Inflammatory macrophage treated with lipopolysaccharide for 4 hours (primary cell): ENCODE data around the gene SCP2.

Experiments
- DNase-seq: peaks from one replicate; pipeline ENCODE4 v3.0.0-alpha.2; 2020

The SCP2 gene, protein sequence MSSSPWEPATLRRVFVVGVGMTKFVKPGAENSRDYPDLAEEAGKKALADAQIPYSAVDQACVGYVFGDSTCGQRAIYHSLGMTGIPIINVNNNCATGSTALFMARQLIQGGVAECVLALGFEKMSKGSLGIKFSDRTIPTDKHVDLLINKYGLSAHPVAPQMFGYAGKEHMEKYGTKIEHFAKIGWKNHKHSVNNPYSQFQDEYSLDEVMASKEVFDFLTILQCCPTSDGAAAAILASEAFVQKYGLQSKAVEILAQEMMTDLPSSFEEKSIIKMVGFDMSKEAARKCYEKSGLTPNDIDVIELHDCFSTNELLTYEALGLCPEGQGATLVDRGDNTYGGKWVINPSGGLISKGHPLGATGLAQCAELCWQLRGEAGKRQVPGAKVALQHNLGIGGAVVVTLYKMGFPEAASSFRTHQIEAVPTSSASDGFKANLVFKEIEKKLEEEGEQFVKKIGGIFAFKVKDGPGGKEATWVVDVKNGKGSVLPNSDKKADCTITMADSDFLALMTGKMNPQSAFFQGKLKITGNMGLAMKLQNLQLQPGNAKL

GRCh38 chr1:52927212-52928014 lies at the start of gene SCP2:
Gene SCP2 (plus strand): TSS chr1:52927276. CDS start chr1:52927397, 121 bp downstream.
- peak; percentile 67 for DNase-seq

GRCh38 chr1:52877554-52877953 lies 49.5 kb upstream of the SCP2 start:
- no peak for DNase-seq

GRCh38 chr1:52880206-52880605 lies 46.9 kb upstream of the SCP2 start:
- no peak for DNase-seq

DNA sequence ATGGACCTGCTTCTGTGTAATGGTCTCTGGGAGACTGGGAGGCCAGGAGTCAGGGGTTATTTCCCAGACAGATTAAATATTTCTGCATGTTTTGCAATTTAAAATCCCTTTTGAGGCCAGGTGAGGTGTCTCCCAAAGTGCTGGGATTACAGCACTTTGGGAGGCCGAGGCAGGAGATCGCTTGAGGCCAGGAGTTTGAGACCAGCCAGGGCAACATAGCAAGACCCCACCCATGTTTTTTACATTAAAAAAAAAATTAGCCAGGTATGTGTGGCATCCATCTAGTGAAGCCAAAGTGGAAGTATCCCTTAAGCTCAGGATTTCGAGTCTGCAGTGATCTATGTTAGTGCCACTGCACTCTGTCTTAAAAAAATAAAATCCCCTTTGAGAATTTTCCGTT lies 39.6 kb upstream of the SCP2 start:
- DNase-seq: no peak

DNA sequence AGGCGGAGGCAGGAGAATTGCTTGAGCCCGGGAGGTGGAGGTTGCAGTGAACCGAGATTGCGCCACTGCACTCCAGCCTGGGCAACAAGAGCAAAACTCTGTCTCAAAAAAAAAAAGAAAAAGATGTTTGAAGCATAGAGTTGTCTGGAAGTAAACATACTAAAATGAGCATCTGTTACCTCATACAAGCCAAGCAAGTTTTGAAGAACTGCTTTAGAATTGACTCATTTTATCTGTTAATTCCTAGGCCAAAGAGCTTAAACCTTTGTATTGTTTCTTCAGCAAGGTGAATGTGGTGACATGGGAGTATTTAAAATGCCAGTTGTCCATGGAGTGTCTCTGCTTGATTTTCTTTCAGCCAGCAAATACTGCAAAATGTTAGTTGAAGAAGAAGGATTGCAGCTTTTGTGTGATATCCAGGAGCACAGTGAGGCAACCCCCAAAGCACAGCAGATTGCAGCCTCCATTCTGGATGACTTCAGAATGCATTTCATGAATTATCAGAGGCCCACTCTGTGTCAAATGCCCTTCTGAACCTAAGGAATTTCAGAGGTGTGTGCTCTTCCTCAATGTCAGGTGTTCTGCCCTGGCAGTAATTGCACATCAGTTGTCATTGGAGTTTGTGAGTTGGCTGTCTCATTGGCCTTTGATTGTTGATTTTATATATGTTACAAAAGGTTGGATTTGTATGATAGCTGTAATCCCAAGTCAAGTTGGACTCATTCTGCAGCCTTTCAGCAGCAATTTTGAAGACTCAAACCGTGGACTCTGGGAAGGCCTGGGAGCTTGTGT lies 34.5 kb upstream of the SCP2 start:
- no peak for DNase-seq

- no peak for DNase-seq
These were observed 27.6 kb upstream of the SCP2 start for GRCh38 chr1:52899445-52899894.

DNA sequence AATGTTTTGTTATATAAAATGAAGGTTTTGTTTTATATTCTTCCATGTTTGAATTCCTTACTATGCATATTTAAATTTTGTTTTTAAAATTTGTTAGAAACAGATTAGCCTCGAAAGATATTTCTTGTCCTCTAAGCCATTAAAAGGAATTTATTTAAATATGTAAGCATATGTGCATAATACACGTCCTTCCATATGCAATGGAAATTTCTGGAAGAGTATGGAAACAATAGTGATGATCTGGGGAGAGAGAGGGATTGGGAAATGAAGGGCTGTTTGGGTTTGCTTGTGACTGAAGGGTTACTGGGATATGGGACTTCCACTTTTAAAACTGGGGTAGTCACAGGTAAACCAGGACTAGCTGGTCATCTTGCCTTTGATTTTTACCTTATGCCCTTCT lies 26.7 kb upstream of the SCP2 start:
- no peak for DNase-seq

DNA sequence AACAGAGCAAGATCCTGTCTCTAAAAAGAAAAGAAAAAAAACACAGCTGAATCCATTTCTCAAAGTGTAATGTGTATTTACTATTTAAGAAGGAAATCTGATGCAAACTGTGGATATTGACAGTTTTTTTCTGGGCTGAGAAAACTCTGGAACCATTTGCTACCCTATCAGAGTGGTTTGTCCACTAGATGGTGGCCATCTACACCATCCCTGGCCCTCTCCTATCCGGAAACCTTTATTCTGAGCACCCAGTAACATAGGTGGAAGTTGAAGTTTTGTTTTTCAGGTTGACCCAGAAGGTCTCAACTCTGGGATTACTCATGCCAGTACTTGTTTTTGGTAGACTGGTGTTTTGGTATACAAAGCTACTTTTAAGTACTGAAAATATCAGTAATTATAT lies 25.7 kb upstream of the SCP2 start:
- DNase-seq: no peak

DNA sequence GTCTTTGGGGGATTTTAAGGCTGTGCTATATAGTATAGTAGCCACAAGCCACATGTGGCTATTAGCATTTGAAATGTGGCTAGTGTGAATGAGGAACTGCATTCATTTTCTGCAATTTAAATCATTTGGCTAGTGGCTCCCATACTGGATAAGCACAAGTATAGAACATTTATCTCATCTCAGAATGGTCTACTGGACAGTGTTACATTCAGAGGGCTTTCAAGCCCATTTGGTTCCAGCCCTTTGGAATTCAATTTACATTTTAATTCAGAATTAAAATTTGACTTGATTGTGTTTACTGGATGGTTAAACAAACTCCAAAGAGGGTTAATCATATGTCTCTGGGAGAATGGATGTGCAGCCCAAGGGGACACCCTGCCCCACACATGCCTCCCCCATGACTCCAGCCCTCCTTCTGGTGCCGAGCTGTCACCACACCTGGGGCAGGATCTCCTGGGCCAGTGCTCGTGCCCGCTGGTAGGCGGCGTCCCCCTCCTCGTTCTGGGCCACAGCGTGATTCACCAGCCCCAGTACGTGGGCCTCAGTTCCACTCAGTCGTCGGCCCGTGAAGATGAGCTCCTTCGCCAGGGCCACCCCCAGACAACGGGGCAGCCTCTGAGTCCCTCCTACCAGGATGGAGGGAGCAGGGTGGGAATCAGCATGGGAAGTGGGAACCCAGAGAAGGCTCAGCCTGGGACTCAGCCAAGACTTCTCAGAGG lies 22.7 kb upstream of the SCP2 start:
- DNase-seq: no peak

DNA sequence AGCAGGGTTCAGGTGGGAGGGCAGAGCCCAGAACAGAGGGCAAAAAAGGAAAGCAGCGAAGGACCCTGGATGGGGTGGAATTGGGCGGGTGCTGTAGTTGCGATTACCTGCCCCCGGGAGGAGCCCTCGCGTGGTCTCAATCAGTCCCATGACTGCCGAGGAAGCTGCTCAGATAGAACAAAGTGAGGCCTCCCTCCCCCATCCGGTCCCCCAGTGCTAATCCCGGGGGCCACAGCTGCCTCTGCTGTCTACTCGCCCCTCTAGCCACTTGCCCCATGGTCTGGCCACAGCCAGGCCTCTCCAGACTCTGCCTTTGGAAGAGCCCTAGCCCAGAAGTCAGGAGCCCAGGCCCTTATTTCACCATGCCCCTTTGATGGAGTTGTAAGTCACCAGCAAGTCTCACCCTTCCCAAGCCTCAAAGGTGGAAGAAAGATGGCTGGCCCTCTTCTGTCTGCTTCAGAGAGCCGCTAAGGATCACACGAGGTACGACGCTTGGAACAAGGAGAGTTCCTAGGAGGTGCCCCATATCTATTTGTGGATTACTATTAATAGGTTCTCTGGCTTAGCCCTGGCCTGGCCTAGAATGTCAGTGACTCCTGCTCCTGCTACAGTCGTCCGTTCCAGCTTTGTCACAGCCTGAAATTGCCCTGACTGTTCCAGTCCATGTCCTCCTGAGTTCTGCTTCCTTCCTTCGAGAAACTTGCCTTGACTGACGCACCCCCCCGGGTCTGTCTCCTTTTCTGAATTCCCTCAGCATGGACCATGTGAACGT lies 22.0 kb upstream of the SCP2 start:
- DNase-seq: no peak

DNA sequence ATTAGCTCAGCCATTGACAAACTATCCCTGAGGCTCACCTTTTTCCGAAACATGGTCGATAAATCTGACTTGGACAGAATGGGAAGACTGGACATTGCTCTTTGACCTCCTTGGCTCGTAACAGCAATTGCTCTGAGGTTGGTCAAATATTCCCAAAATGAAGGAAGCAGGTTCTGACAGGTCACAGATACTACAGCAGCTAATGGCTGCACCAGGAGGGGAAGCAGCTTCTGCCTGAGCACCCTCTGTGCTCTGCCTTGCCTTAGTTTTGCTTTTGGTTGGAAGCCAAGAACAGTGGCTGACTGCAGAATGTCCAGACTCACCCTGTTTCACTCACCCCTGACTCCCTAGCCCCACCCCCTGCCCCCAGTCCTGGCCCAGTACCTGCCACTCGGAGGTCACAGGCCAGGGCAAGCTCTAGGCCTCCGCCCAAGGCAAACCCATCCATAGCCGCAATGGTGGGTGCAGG lies 20.9 kb upstream of the SCP2 start:
- DNase-seq: no peak

- no peak for DNase-seq
These were observed 19.8 kb upstream of the SCP2 start for GRCh38 chr1:52907068-52907811.

DNA sequence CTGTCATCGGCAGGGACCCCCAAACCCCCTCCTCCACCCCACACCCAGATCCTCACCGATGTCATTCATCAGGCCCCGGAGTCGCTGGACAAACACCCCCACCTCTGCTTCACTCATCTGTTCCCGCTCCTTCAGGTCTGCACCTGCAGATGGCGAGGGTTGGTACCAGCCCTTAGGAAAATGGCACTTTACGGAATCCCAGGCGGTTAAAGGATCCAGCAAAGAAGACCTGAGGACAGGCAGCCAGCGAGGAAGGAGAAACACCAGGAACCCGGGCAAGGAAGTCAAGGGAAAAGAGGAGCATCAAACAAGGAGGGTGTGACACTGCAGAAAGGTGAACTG lies 19.3 kb upstream of the SCP2 start:
- DNase-seq: no peak

GRCh38 chr1:52911541-52911940 lies 15.5 kb upstream of the SCP2 start:
- DNase-seq: no peak

- DNase-seq: no peak
These were observed 14.1 kb upstream of the SCP2 start for GRCh38 chr1:52913014-52913413.

- DNase-seq: no peak
These were observed 13.5 kb upstream of the SCP2 start for GRCh38 chr1:52913537-52913936.

DNA sequence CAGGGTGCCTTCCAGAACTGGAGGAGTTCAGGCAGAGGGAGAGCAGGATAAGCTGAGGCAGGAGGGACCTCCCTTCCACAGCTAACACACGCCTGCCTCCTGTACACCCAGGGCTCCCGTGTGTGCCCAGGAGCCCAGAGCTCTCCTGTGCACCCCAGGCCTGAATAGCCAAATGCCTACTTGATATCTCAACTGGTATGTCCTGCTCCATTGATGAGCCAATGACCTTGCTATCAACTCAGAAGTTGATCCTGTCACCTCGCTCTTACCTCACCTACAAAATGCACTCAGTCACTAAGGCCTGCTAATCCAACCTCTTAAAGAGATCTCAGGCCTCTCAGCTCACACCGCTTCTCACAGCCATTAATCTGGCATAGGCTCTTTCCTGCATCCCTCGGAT lies 12.6 kb upstream of the SCP2 start:
- DNase-seq: no peak

DNA sequence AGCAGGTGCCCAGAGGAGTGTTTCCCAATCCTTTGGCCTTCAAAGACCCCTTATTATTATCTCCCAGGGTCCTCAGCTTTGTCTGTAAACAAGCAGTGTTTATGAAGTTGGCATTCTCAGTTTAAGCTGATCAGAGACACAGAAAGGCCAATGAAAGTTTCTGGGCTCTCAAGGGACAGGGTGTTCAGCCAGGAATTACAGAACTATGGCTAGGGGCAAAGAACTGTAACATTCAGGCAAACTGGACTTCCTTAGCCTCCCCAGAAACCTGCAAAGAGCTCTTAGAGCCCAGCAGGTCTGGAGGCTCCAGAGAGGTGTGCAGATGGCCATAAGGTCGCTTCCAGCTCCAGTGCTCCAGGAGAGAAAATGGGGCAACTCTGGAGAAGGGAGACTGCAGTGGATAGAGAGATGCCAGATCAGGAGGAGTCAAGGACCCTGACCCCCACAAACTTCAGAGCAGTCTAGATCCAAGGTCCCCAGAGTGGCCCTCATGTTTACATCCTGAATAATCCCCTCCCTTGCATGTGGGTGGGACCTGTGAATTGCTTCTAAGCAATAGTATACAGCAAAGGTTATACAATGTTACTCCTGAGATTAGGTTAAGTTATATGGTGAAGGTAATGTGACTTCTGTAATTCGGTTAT lies 11.7 kb upstream of the SCP2 start:
- DNase-seq: no peak

GRCh38 chr1:52915855-52916220 lies 11.2 kb upstream of the SCP2 start:
- no peak for DNase-seq

DNA sequence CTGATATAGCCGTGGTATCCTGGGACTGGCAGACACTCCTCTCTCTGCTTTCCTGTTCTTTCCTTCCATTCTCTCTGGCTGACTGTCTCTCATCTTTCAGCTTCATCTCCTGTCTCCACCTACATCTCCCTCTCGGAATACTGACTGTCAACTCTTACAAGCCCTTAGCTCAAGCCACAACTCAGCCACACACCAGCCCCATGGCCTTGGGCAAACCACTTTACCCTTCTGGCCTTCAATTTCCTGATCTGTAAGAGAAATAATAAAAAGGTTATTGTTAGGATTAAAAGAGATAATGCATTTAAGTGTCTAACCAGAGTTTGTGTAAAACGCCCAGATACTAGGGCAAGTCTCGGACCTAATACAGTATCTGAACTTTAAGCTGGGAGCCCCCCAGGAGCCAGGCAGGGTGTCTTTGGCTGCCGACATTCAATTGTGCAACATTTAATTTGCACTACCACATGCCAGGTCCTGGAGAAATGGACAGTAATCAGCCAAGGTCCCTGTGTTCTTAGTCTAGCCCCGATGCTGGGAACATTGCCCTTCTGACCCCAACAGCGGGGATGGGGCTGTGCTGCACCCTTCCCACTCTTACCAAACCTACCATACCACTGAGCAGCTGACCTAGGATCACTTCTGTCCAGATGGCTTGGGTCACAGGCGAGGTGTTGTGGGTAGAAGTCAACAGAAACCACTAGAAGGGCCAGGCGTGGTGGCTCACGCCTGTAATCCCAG lies 10.7 kb upstream of the SCP2 start:
- no peak for DNase-seq
